PC-9 (cell line): ENCODE measurements around the gene ASB3. TPM values are rescaled to one million over a fixed set of nuclear protein-coding genes. Genes with fewer than 3 reads are reported as not detected.

Source experiments
- BruUV-seq: library from RNA; stranded (reverse); fragments of 400-500 nt; replicated peaks from 2 replicates; lab custom pipeline; 2021; lab: Mats Ljungman, UMichigan
- CTCF ChIA-PET: fragments of 300-600 bp; sonication (Branson Sonifier 250); formaldehyde crosslinking; loops from one replicate; lab custom pipeline; 2022; ENCODE audit warnings: antibody characterized with exemption; lab: Charles Lee
- POLR2A ChIA-PET: fragments of 300-600 bp; sonication (Branson Sonifier 250); formaldehyde crosslinking; loops from one replicate; lab custom pipeline; 2022; ENCODE audit warnings: antibody characterized with exemption; ENCODE audit not compliant: unreplicated experiment; lab: Charles Lee
- DNase-seq, 2 experiments: peaks; one replicate each; pipeline versions ENCODE4 v3.0.0 to v3.0.0-alpha.2; 2015 to 2022; ENCODE audit warnings: mixed read lengths in 1 of 2
- H2AFZ ChIP-seq: fragments of 200-600 bp; sonication (generic); 2 replicates; pipeline ENCODE4 v1.8.1; 2017; ENCODE audit warnings: antibody characterized with exemption
- H3F3A ChIP-seq: fragments of 200-600 bp; sonication (generic); 2 replicates; pipeline ENCODE4 v1.8.1; 2017; ENCODE audit warnings: antibody characterized with exemption, mild to moderate bottlenecking, low read depth; ENCODE audit not compliant: insufficient read depth
- H3K27ac ChIP-seq: fragments of 200-600 bp; sonication (generic); 2 replicates; pipeline ENCODE4 v1.6.1; 2016; ENCODE audit warnings: mixed run types
- H3K27me3 ChIP-seq: fragments of 200-600 bp; sonication (generic); 2 replicates; pipeline ENCODE4 v1.6.1; 2016; ENCODE audit warnings: low read depth, mixed run types; ENCODE audit not compliant: insufficient read depth
- H3K36me3 ChIP-seq: fragments of 200-600 bp; sonication (generic); 2 replicates; pipeline ENCODE4 v1.6.1; 2016; ENCODE audit warnings: low read depth, mixed run types
- H3K4me1 ChIP-seq: fragments of 200-600 bp; sonication (generic); replicated peaks from 2 replicates; pipeline ENCODE4 v1.6.1; 2016; ENCODE audit warnings: mixed run types; ENCODE audit not compliant: insufficient read depth
- H3K4me2 ChIP-seq: fragments of 200-600 bp; sonication (generic); 2 replicates; pipeline ENCODE4 v1.6.1; 2017; ENCODE audit warnings: mixed run types
- H3K4me3 ChIP-seq: fragments of 200-600 bp; sonication (generic); 2 replicates; pipeline ENCODE4 v1.6.1; 2016; ENCODE audit warnings: mixed run types
- H3K79me2 ChIP-seq: fragments of 200-600 bp; sonication (generic); 2 replicates; pipeline ENCODE4 v1.6.1; 2017; ENCODE audit warnings: low read depth, mixed run types
- H3K9me2 ChIP-seq: fragments of 200-600 bp; sonication (generic); 2 replicates; pipeline ENCODE4 v1.8.1; 2017; ENCODE audit warnings: mild to moderate bottlenecking; ENCODE audit not compliant: insufficient read depth
- H3K9me3 ChIP-seq: fragments of 200-600 bp; sonication (generic); 2 replicates; pipeline ENCODE4 v1.8.1; 2016; ENCODE audit warnings: low read depth; ENCODE audit not compliant: insufficient read depth
- H4K20me1 ChIP-seq: fragments of 200-600 bp; sonication (generic); 2 replicates; pipeline ENCODE4 v1.8.1; 2017; ENCODE audit not compliant: insufficient read depth
- CTCF ChIP-seq: fragments of 200-600 bp; sonication (generic); conservative IDR thresholded peaks from 2 replicates; pipeline ENCODE4 v1.6.1; 2017; ENCODE audit warnings: mixed run types, antibody characterized with exemption, mild to moderate bottlenecking, moderate library complexity
- EZH2 ChIP-seq: fragments of 200-600 bp; sonication (generic); IDR thresholded peaks from 2 replicates; pipeline ENCODE4 v1.8.0; 2017; ENCODE audit warnings: antibody characterized with exemption, low read depth
- intact Hi-C: fragments of 100-400 bp; cut with micrococcal nuclease; formaldehyde crosslinking; loops from one replicate; pipeline ENCODE4 v1.10.0; 2022; ENCODE audit not compliant: unreplicated experiment
- total RNA-seq: library from RNA; stranded (reverse); gene quantifications from 2 replicates; pipeline ENCODE4 v1.2.3, GENCODE V29; 2021

The ASB3 gene
- total RNA-seq, 1 experiment from 2014 or later, result 27.7 TPM

GRCh38 chr2:53715568-53715967 is 71.2 kb downstream of the ASB3 start:
- no peaks in the 10 kb centered on the region for H4K20me1 ChIP-seq

GRCh38 chr2:53711271-53711780 is 75.4 kb downstream of the ASB3 start:
- no peaks in the 10 kb centered on the region for H3K79me2 ChIP-seq
- no peaks in the 10 kb centered on the region for H3K9me2 ChIP-seq
- H3K27ac ChIP-seq, result no peak overlapping the region
- DNase-seq, result no peak
- H3F3A ChIP-seq, result no peaks in the 10 kb centered on the region
- ChIA-PET POLR2A (no interaction called here), CTCF (no interaction called here)
- H4K20me1 ChIP-seq, result no peaks in the 10 kb centered on the region
- H3K4me2 ChIP-seq, result no peak overlapping the region
- H2AFZ ChIP-seq, result no peak overlapping the region
- BruUV-seq, result no TSS peak
- H3K4me1 ChIP-seq, result no peaks in the 10 kb centered on the region
- peaks cover 22% of the 10 kb centered on the region; the same call in 1 of the 2 replicates for H3K9me3 ChIP-seq
- no peaks in the 10 kb centered on the region for H3K27me3 ChIP-seq
- intact Hi-C loops, result loop anchor here (10.0 kb wide), 1 partner anchor 507 kb away; no protein-coding TSS in a partner anchor
- TF ChIP-seq EZH2, result no peak
- TF ChIP-seq CTCF, result no peak
- H3K36me3 ChIP-seq, result peaks cover 22% of the 10 kb centered on the region; the same call in 1 of the 2 replicates
- no peak overlapping the region for H3K4me3 ChIP-seq

More at GRCh38 chr2:53715568-53715967, 71.2 kb downstream of the ASB3 start:
- Histone ChIP-seq H3K36me3 (0 out of 2 replicates have a peak, but pooled peaks cover 5% of the 10 kb centered on the region), H3K27me3 (no peaks in the 10 kb centered on the region), H3F3A (no peaks in the 10 kb centered on the region), H3K27ac (no peak overlapping the region), H3K9me3 (peaks cover 4% of the 10 kb centered on the region; the same call in 1 of the 2 replicates), H3K4me3 (no peak overlapping the region), H3K79me2 (no peaks in the 10 kb centered on the region), H2AFZ (no peak overlapping the region), H3K9me2 (no peaks in the 10 kb centered on the region), H3K4me2 (no peak overlapping the region), H3K4me1 (no peaks in the 10 kb centered on the region)
- DNase-seq, result no peak
- intact Hi-C loops, result loop anchor here (10.0 kb wide), 1 partner anchor 511 kb away; no protein-coding TSS in a partner anchor
- CTCF ChIA-PET, result interaction anchor here (0.6 kb wide), 1 partner anchor 293 kb away, joined by 8 read pairs; no protein-coding TSS in a partner anchor
- TF ChIP-seq EZH2 (no peak), CTCF (peak; percentile 78)
- BruUV-seq, result no TSS peak
- POLR2A ChIA-PET, result no interaction called here

GRCh38 chr2:53708988-53709387 is 77.8 kb downstream of the ASB3 start:
- intact Hi-C loops, result no loop called here
- no peaks in the 10 kb centered on the region for H3F3A ChIP-seq
- TF ChIP-seq CTCF (no peak), EZH2 (no peak)
- peaks cover 17% of the 10 kb centered on the region; the same call in 1 of the 2 replicates for H3K36me3 ChIP-seq
- POLR2A ChIA-PET, result no interaction called here
- no peaks in the 10 kb centered on the region for H3K79me2 ChIP-seq
- H3K4me1 ChIP-seq, result no peaks in the 10 kb centered on the region
- H3K4me2 ChIP-seq, result no peak overlapping the region
- H3K27me3 ChIP-seq, result no peaks in the 10 kb centered on the region
- CTCF ChIA-PET, result no interaction called here
- H2AFZ ChIP-seq, result no peak overlapping the region
- H3K4me3 ChIP-seq, result no peak overlapping the region
- no peak for DNase-seq
- no TSS peak for BruUV-seq
- H3K9me2 ChIP-seq, result no peaks in the 10 kb centered on the region
- peaks cover 22% of the 10 kb centered on the region; the same call in 1 of the 2 replicates for H3K9me3 ChIP-seq
- no peaks in the 10 kb centered on the region for H4K20me1 ChIP-seq
- H3K27ac ChIP-seq, result no peak overlapping the region
